K562 treated with DMSO at 1 percent for 24 hours (cell line): ENCODE data around the gene CASP12. TPM values are rescaled to one million over a fixed set of nuclear protein-coding genes. Genes with fewer than 3 reads are reported as not detected.

Source experiments
- total RNA-seq: library from RNA; unstranded; fragments of 300-600 nt; gene quantifications from 2 replicates; pipeline ENCODE4 v1.2.3, GENCODE V29; 2022; ENCODE audit warnings: low read depth; ENCODE audit not compliant: insufficient read depth

CASP12 gene
- not detected in 2 replicates for total RNA-seq

DNA sequence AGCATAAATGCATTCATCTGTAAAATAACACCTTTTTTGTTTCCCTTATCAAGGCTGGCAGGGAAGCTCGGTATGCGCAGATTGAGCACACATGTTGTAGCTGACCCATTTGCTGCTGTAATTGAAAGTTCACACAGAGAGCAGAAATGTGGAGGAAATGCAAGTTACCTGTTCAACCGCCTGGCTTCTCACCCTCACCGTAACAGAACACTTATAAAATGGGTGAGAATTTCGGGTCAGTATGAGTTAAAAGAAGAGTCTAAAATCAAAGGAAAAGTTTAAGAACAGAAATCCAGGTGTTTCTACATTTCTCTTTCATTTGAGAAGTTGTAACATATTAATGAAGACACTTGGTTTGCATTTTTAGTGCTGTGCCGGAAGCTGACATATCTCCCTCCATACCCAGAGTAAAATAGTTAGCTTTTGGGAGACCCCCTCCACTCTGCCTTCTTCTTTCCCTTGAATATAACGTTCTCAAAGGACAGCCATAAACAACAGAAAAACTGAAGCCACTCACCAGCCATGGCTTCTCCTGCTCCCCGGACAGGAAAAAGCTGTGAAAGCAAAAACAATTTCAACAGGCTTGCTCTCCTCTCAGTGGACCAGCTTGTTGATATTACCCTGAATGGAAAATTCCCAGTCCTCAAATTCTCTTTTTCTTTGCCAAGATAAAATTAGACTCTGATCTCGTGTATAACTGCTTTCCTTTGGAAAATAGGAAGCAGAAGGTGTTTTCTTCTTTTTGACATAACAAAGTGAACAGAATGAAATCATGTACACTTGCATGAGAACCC is at the start of gene CASP12:
CASP12 (minus strand) TSS at position 570 of the 794 bp plus-strand sequence.

Other genes with a start within 250 kb of the CASP12 start
- 1.3 and 2.2 TPM in 2 replicates for gene CASP4, start 70.1 kb upstream of the CASP12 start, total RNA-seq
- not detected in 2 replicates for gene CASP5, start 124.7 kb upstream of the CASP12 start, total RNA-seq
- gene CASP1, start 136.7 kb upstream of the CASP12 start, total RNA-seq = not detected in 2 replicates
- not detected in 2 replicates for gene CARD16, start 146.9 kb upstream of the CASP12 start, total RNA-seq
- 1.2 and 1.8 TPM in 2 replicates for gene CARD18, start 241.3 kb upstream of the CASP12 start, total RNA-seq